Breast epithelium (tissue), 3 donors: ENCODE results near the gene DYRK3.

Experiments used
- CTCF ChIP-seq, 3 donors: fragments of 450-650 bp; IDR thresholded peaks; one replicate each; pipeline ENCODE4 v1.5.1; 2016 to 2017; ENCODE audit warnings: antibody characterized with exemption in 3 of 3, mild to moderate bottlenecking in 3 of 3, moderate library complexity in 3 of 3
- POLR2AphosphoS5 ChIP-seq, 3 donors: sonication (generic); formaldehyde crosslinking; IDR thresholded peaks; one replicate each; pipeline ENCODE4 v1.6.1; 2017; ENCODE audit warnings: antibody characterized with exemption in 3 of 3

GRCh38 chr1:206654828-206655227, 19.5 kb downstream of the DYRK3 start:
- no peak for TF ChIP-seq CTCF (IDR thresholded peaks at IDR 0.05)
- no peak for TF ChIP-seq POLR2AphosphoS5 (IDR thresholded peaks at IDR 0.05)
